Liver (tissue), 9 donors: ENCODE measurements around the gene DLGAP4. TPM values are rescaled to one million over a fixed set of nuclear protein-coding genes. Genes with fewer than 3 reads are reported as not detected.

Experiments
- DNase-seq: peaks from one replicate; pipeline ENCODE4 v3.0.0-alpha.2; 2017; ENCODE audit warnings: low spot score
- H3K27ac ChIP-seq, 2 donors: one replicate each; pipeline ENCODE4 v1.7.0; 2013; ENCODE audit warnings: inconsistent platforms in 2 of 2, low read length in 2 of 2, control low read depth in 1 of 2, low read depth in 1 of 2, mild to moderate bottlenecking in 1 of 2
- H3K27me3 ChIP-seq, 4 donors: one replicate each; pipeline versions ENCODE4 v1.6.1 to v1.7.0; 2013; ENCODE audit warnings: low read length in 3 of 4, inconsistent platforms in 1 of 4, mild to moderate bottlenecking in 1 of 4, moderate library complexity in 1 of 4; ENCODE audit not compliant: control insufficient read depth in 4 of 4, insufficient read depth in 4 of 4
- H3K36me3 ChIP-seq, 4 donors: one replicate each; pipeline versions ENCODE4 v1.6.1 to v1.7.0; 2013; ENCODE audit warnings: low read length in 3 of 4, mild to moderate bottlenecking in 3 of 4, low read depth in 1 of 4, moderate library complexity in 1 of 4; ENCODE audit not compliant: control insufficient read depth in 4 of 4, insufficient read depth in 3 of 4
- H3K4me1 ChIP-seq, 4 donors: one replicate each; pipeline versions ENCODE4 v1.6.1 to v1.7.0; 2013; ENCODE audit warnings: low read length in 3 of 4, mild to moderate bottlenecking in 3 of 4, moderate library complexity in 1 of 4; ENCODE audit not compliant: control insufficient read depth in 4 of 4, insufficient read depth in 4 of 4
- H3K4me3 ChIP-seq, 3 donors: one replicate each; pipeline versions ENCODE4 v1.6.1 to v1.7.0; 2013; ENCODE audit warnings: low read length in 3 of 3, control low read depth in 1 of 3, low read depth in 1 of 3, mild to moderate bottlenecking in 1 of 3
- H3K9ac ChIP-seq, 2 donors: one replicate each; pipeline ENCODE4 v1.7.0; 2013; ENCODE audit warnings: low read length in 2 of 2, mild to moderate bottlenecking in 2 of 2, moderate library complexity in 2 of 2, control low read depth in 1 of 2, low read depth in 1 of 2
- H3K9me3 ChIP-seq, 4 donors: one replicate each; pipeline versions ENCODE4 v1.6.1 to v1.7.0; 2013; ENCODE audit warnings: low read length in 3 of 4; ENCODE audit not compliant: control insufficient read depth in 4 of 4
- EGR1 ChIP-seq, 2 donors: IDR thresholded peaks; 2 replicates each; pipeline ENCODE4 v1.6.1; 2016 to 2018; ENCODE audit warnings: antibody characterized with exemption in 2 of 2, low read depth in 2 of 2
- FOXA1 ChIP-seq: IDR thresholded peaks from 2 replicates; pipeline ENCODE4 v1.6.1; 2016; ENCODE audit warnings: antibody characterized with exemption
- FOXA2 ChIP-seq: IDR thresholded peaks from 2 replicates; pipeline ENCODE4 v1.6.1; 2016; ENCODE audit warnings: antibody characterized with exemption
- GABPA ChIP-seq, 2 donors: IDR thresholded peaks in 1 of 2; conservative IDR thresholded peaks in 1 of 2; 2 replicates each; pipeline ENCODE4 v1.6.1; 2016; ENCODE audit warnings: antibody characterized with exemption in 2 of 2, mild to moderate bottlenecking in 1 of 2, moderate library complexity in 1 of 2
- HNF4A ChIP-seq, 2 donors: conservative IDR thresholded peaks; 2 replicates each; pipeline ENCODE4 v1.6.1; 2016; ENCODE audit warnings: antibody characterized with exemption in 2 of 2, mild to moderate bottlenecking in 2 of 2
- HNF4G ChIP-seq: IDR thresholded peaks from 2 replicates; pipeline ENCODE4 v1.6.1; 2016; ENCODE audit warnings: antibody characterized with exemption
- JUND ChIP-seq, 2 donors: IDR thresholded peaks; 2 replicates each; pipeline ENCODE4 v1.6.1; 2016; ENCODE audit warnings: antibody characterized with exemption in 2 of 2
- NR2F2 ChIP-seq: IDR thresholded peaks from 2 replicates; pipeline ENCODE4 v1.6.1; 2016; ENCODE audit warnings: antibody characterized with exemption
- RAD21 ChIP-seq, 2 donors: IDR thresholded peaks; 2 replicates each; pipeline ENCODE4 v1.6.1; 2016; ENCODE audit warnings: antibody characterized with exemption in 2 of 2, mild to moderate bottlenecking in 2 of 2
- RXRA ChIP-seq, 2 donors: IDR thresholded peaks; 2 replicates each; pipeline ENCODE4 v1.6.1; 2017 to 2018; ENCODE audit warnings: antibody characterized with exemption in 2 of 2, mild to moderate bottlenecking in 1 of 2
- SP1 ChIP-seq: IDR thresholded peaks from 2 replicates; pipeline ENCODE4 v1.6.1; 2018; ENCODE audit warnings: antibody characterized with exemption, mild to moderate bottlenecking
- TAF1 ChIP-seq: conservative IDR thresholded peaks from 2 replicates; pipeline ENCODE4 v1.6.1; 2016; ENCODE audit warnings: antibody characterized with exemption, mild to moderate bottlenecking
- YY1 ChIP-seq: IDR thresholded peaks from 2 replicates; pipeline ENCODE4 v1.6.1; 2016; ENCODE audit warnings: antibody characterized with exemption, mild to moderate bottlenecking
- WGBS: extraction: QIAGEN DNeasy Blood & Tissue Kit; methylation state at CpG from one replicate; pipeline ENCODE4 v1.1.7; 2013; 5-methylcytosine and 5-hydroxymethylcytosine counted together
- polyA plus RNA-seq, 2 donors: library from polyadenylated mRNA; stranded (reverse) in 1 of 2; unstranded in 1 of 2; fragments of 200-250 nt in 1 of 2; fragments of >200 nt in 1 of 2; fragmentation: Nextera tagmentation in 1 of 2; extraction: Ambion mirVana in 1 of 2; gene quantifications; one replicate each; pipeline versions ENCODE4 v1.2.1 to v1.2.3, GENCODE V29; 2013 to 2015
- total RNA-seq, 2 donors: library from RNA; depleted of rRNA; stranded (reverse); fragments of >200 nt; gene quantifications; one replicate each; pipeline ENCODE4 v1.2.3, GENCODE V29; 2014
- TF ChIP-seq, protein P1 (sequence below): IDR thresholded peaks from 2 replicates; pipeline ENCODE4 v1.6.1; 2016; ENCODE audit warnings: antibody characterized with exemption
- TF ChIP-seq, protein P2 (sequence below): IDR thresholded peaks from 2 replicates; pipeline ENCODE4 v1.6.1; 2016; ENCODE audit warnings: antibody characterized with exemption
- TF ChIP-seq, protein P3 (sequence below): IDR thresholded peaks from 2 replicates; pipeline ENCODE4 v1.6.1; 2016; ENCODE audit warnings: antibody characterized with exemption
- TF ChIP-seq, protein P4 (sequence below): fragments of 150-350 bp; IDR thresholded peaks from 2 replicates; pipeline ENCODE4 v1.5.1; 2017; ENCODE audit warnings: improper control_type of control experiment, low read depth, low read length; ENCODE audit not compliant: missing input control
- donor health status: healthy.
- donor health status: healthy.
- donor health status: healthy.
- donor health status: healthy.
- donor health status: healthy.

The DLGAP4 gene
- total and polyA plus RNA-seq, 4 donors, result 2.9 to 18.7 (median 11.2) TPM

DNA sequence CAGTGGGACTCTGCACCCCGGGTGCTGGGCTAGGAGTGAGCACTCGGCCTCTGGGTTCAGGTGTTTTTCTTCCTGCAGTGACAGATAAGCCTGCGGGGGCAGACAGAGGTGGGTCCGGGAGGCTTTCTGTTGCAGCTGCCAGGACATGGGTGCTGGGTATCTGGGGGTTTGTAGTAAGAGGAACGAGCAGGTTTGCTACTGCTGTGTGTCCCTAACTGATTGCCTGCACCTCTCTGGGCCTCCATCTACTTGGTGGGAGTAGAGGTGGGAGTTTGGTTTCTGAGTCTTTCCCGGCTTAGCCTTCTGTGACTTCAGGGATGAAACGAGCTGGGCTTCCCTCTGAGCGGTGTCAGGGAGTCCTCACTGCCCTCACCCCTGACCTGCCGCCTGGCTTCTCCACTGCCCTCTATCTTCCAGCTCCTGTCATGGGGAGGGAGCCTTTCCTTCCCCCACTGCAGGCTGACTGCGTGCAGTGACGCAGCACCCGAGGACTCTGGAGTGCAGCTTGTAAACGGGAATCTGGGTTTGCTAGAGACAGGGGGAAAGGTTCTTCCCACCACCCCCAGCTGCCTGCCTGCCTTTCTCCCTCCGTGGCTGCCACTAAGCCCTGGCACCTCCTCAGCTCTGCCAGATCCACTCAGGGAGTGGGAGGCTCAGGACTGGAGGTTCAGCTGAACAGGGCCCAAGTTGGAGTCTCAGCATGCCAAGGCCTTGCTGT, 6.7 kb downstream of the DLGAP4 start:
- no peak for TF ChIP-seq FOXA2
- TF ChIP-seq, protein P1, sequence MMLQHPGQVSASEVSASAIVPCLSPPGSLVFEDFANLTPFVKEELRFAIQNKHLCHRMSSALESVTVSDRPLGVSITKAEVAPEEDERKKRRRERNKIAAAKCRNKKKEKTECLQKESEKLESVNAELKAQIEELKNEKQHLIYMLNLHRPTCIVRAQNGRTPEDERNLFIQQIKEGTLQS, result no peak
- TF ChIP-seq YY1, result no peak
- no peak for TF ChIP-seq FOXA1
- TF ChIP-seq, protein P2, sequence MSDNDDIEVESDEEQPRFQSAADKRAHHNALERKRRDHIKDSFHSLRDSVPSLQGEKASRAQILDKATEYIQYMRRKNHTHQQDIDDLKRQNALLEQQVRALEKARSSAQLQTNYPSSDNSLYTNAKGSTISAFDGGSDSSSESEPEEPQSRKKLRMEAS, result no peak
- TF ChIP-seq EGR1 (IDR thresholded peaks at IDR 0.05; ENCODE audit: low read depth in 2 of 2), result no peak
- TF ChIP-seq GABPA (IDR thresholded peaks at IDR 0.05 in 1 of 2, conservative IDR thresholded peaks at IDR 0.05 in 1 of 2), result no peak
- TF ChIP-seq, protein P3, sequence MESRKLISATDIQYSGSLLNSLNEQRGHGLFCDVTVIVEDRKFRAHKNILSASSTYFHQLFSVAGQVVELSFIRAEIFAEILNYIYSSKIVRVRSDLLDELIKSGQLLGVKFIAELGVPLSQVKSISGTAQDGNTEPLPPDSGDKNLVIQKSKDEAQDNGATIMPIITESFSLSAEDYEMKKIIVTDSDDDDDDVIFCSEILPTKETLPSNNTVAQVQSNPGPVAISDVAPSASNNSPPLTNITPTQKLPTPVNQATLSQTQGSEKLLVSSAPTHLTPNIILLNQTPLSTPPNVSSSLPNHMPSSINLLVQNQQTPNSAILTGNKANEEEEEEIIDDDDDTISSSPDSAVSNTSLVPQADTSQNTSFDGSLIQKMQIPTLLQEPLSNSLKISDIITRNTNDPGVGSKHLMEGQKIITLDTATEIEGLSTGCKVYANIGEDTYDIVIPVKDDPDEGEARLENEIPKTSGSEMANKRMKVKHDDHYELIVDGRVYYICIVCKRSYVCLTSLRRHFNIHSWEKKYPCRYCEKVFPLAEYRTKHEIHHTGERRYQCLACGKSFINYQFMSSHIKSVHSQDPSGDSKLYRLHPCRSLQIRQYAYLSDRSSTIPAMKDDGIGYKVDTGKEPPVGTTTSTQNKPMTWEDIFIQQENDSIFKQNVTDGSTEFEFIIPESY, result no peak
- TF ChIP-seq JUND (IDR thresholded peaks at IDR 0.05), result no peak
- TF ChIP-seq TAF1, result no peak
- TF ChIP-seq, protein P4, sequence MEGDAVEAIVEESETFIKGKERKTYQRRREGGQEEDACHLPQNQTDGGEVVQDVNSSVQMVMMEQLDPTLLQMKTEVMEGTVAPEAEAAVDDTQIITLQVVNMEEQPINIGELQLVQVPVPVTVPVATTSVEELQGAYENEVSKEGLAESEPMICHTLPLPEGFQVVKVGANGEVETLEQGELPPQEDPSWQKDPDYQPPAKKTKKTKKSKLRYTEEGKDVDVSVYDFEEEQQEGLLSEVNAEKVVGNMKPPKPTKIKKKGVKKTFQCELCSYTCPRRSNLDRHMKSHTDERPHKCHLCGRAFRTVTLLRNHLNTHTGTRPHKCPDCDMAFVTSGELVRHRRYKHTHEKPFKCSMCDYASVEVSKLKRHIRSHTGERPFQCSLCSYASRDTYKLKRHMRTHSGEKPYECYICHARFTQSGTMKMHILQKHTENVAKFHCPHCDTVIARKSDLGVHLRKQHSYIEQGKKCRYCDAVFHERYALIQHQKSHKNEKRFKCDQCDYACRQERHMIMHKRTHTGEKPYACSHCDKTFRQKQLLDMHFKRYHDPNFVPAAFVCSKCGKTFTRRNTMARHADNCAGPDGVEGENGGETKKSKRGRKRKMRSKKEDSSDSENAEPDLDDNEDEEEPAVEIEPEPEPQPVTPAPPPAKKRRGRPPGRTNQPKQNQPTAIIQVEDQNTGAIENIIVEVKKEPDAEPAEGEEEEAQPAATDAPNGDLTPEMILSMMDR, result no peak
- TF ChIP-seq HNF4G, result no peak
- no peak for TF ChIP-seq SP1
- TF ChIP-seq HNF4A (conservative IDR thresholded peaks at IDR 0.05), result no peak
- TF ChIP-seq RXRA (IDR thresholded peaks at IDR 0.05), result no peak
- no peak for TF ChIP-seq RAD21 (IDR thresholded peaks at IDR 0.05)
- TF ChIP-seq NR2F2, result no peak
- no peaks in the 10 kb centered on the region for H3K4me1 ChIP-seq

DNA sequence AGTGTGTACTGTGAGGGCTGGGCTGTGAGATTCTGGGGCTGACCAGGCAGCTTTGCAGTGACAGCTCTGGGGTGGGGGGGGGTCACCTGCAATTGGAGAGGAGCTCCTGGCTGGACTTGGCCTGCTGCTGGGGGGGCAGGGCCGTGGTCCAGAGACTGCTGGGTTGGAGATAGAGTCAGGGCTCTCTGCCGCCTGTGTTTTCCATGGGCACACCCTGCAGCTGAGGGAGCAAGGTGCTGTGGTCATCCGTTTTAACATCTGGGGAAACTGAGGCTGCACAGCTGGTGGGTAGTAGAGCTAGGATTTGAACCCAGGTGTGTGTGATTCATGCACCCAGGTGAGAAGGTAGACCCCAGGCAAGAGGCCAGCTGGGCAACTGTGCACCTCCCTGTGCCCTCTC, 7.3 kb downstream of the DLGAP4 start:
- Histone ChIP-seq H3K4me1 (no peaks in the 10 kb centered on the region), H3K9ac (no peak overlapping the region), H3K4me3 (no peak overlapping the region), H3K9me3 (no peaks in the 10 kb centered on the region), H3K27me3 (peaks cover 0 to 8% (median 2%) of the 10 kb centered on the region in 4 donors), H3K36me3 (no peaks in the 10 kb centered on the region), H3K27ac (no peak overlapping the region)
- TF ChIP-seq RAD21 (IDR thresholded peaks at IDR 0.05), result no peak
- TF ChIP-seq FOXA1, result no peak
- TF ChIP-seq, protein P3, result no peak
- WGBS, result 55% methylated on average over 3 of the region's 3 CpGs
- DNase-seq, result no peak

More for the DNA sequence above, 6.7 kb downstream of the DLGAP4 start:
- no peak for DNase-seq
- H3K36me3 ChIP-seq, result no peaks in the 10 kb centered on the region
- no peak overlapping the region for H3K9ac ChIP-seq
- H3K4me3 ChIP-seq, result no peak overlapping the region
- peaks cover 0 to 8% (median 2%) of the 10 kb centered on the region in 4 donors for H3K27me3 ChIP-seq
- WGBS, result 30% methylated on average over 14 of the region's 14 CpGs
- no peaks in the 10 kb centered on the region for H3K9me3 ChIP-seq
- no peak overlapping the region for H3K27ac ChIP-seq
